ENCODE results near the gene PPP1CC.
"Not testable (repeated sequence)": the region's sequence is repeated elsewhere in the genome, so short reads cannot be mapped to it uniquely, and the experiment has no call there.

Gene PPP1CC

DNA sequence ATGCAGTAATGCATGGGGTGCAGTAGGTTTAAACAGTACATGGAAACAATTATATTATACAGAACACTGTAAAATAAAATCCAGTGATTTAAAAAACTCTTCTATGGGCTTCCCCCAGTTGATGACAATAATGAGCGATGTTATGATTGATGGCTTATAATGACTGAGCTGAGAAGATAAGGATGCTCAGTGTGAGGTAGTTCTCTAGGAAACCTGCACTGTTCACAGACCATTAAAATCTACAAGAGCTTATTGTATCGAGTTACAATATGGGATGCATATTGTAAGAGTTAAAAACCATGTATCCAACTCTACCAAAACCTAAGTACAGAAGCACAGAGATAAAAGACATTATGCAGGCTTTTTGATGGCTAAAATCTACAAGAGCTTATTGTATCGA, 19.8 kb downstream of the PPP1CC start:
- DNase-seq = not testable (repeated sequence)

DNA sequence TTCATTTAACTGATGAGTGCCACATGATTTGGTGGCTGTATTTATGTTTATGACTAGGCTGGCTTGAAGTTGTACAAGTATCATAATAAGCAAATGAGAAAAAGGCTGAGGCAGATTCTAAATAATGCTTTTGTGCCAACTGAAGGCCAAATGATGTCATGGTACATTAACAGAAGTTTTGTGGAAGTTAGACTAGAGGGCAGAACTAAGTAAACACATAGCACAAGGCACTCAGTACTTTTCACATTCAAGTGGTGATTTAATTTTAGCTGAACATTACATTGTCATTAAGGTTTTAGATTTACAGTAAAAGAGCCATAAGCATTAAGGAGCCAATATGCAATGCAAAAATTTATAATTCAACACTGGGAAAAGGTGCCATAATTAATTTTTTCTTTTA, 21.1 kb downstream of the PPP1CC start:
- no peak for DNase-seq

DNA sequence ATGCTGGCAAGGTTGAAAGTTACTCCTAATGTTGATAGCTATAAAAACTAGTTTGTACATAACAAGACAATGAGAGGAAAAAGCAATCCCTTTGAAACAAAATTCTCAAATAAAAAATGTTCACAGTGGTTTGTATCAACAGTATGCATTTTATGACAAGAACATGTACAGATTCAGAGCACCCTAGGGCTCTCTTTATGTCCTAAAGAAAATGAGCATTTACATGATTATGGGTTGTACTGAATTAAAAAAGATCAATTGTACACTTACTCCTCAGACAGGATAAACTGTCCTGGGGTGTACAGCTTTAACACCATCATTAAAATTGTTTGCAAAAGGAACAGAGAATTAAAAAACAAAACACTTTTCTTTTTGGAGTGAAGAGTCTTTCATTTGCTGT, 22.2 kb downstream of the PPP1CC start:
- no peak for DNase-seq

DNA sequence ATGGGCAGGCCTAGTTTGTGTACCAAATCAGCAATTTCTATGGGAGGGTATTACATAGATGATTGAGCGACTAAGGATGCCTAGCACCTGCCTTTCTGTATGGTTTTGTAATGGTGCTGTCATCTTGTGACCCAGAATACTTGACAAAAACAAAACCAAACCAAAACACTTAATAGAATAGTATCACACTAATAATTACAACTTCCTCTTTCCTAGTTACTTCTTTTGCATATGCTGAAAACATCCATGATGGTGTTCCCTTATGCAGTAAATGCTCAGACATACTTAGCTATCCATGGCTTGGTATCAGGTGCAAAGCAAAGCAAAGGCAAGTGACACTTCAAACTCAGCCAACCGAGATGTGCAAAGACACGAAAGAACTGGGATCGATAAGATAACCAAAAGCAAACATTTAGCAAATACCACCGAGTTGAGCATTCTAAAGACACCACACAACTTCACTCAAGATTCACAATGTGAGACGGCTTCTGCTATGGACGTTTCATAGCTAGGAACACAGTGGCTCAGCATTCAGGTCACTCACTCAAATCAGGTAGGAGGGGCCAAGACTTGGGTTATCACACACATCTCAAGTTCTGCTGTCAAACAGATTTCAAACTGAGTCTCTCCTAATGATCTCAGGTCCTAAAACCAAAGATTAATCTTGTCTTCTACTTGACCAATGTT, 24.3 kb downstream of the PPP1CC start:
- DNase-seq = no peak

DNA sequence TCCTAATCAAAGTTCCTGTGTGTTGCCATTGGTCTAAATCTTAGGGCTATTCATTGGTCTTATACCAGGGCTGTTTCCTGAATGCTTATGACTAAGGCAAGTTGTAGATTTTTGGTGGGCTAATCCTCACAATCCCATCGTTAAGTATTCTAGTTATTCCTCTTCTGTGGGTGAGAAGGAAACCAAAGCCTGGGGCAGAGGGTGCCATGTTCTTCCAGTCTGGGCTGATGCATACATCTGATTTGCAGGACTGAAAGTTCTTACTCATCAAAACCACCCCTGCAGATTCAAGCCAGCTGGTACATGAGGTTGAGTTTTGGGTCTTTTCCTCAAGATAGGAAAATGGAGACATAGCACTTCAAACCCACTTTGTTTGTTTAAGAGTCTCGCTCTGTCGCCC, 25.7 kb downstream of the PPP1CC start:
- DNase-seq = peak; percentile 32

DNA sequence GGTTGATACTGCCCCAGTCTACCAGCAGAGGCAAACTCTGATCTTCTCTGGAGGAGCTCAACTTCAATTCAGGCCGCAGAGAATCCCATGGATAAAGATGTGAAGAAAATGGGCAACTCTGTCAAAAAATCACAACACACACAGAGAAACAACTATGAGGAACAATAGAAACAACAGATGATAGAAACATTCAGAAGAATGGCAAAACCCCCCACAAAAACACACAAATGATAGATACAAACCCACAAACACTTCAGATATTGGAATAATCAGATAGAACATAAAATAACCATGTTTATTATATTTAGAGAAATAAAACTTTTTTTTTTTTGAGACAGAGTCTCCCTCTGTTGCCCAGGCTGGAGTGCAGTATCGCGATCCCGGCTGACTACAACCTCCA, 33.8 kb downstream of the PPP1CC start:
- DNase-seq = no peak

DNA sequence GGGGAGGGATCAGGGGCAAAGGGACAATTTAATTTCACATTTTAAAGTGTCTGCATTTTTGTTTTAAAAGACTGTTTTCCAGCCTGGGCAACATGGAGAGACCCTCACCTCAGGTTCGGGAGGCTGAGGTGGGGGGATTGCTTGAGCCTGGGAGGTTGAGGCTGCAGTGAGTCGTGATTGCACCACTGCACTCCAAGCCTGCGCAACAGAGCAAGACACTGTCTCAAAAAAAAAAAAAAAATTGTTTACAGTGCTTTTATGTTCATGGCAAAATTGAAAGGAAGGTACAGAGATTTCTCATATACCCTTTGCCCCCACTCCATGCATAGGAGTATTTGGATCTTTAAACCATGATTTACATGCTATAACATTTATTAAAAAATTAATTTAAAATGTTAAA, 37.4 kb downstream of the PPP1CC start:
- DNase-seq = no peak

DNA sequence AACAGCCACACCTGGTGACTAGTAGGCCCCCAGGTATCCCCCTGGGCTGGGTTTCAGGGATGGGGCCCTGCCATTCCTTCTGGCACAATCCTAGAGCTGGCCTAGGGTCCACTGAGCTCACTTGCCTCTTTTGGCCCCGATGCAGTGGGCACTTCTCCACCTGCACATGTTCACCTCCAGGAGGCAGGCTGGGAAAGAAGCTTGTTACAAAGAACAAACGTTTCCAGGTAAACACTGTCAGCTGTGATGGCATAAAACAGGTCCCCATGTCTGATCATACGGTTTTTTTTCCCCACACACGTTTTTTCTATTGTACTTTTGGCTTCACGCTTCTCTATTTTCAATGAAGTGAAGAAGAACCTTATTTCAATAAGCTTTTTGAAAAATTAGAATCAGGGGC, 37.9 kb downstream of the PPP1CC start:
- DNase-seq = no peak

DNA sequence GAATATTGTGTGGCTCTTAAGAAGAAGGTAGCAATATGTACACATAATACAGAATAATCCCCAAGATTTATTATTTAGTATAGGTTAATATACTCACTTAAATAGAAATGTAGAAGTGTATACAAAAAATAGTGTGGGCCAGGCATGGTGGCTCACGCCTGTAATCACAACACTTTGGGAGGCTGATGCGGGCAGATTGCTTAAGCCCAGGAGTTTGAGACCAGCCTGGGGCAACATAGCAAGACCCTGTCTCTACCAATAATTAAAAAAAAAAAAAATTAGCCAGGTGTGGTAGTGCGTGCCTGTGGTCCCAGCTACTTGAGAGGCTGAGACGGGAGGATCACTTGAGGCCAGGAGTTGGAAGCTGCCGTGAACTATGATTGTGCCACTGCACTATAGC, 38.5 kb downstream of the PPP1CC start:
- no peak for DNase-seq

DNA sequence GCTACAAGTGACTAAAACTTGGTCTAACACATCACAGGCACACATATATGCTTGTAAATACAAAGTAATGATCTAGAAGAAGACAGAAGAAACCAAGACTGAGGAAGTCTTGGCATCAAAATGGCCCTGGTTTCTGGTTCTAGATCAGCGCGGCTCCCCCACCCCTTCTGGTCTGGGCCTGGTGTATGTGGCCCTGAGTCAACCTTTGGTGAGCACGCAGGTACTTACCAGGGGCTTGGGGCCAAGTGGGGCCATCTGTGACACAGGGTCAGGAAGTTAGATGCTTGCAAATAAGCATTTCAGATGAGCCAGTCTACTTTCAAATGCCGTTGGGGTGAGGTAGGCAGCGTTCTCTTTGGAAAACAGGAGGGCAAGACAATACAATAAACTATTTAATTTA, 40.6 kb downstream of the PPP1CC start:
- no peak for DNase-seq

DNA sequence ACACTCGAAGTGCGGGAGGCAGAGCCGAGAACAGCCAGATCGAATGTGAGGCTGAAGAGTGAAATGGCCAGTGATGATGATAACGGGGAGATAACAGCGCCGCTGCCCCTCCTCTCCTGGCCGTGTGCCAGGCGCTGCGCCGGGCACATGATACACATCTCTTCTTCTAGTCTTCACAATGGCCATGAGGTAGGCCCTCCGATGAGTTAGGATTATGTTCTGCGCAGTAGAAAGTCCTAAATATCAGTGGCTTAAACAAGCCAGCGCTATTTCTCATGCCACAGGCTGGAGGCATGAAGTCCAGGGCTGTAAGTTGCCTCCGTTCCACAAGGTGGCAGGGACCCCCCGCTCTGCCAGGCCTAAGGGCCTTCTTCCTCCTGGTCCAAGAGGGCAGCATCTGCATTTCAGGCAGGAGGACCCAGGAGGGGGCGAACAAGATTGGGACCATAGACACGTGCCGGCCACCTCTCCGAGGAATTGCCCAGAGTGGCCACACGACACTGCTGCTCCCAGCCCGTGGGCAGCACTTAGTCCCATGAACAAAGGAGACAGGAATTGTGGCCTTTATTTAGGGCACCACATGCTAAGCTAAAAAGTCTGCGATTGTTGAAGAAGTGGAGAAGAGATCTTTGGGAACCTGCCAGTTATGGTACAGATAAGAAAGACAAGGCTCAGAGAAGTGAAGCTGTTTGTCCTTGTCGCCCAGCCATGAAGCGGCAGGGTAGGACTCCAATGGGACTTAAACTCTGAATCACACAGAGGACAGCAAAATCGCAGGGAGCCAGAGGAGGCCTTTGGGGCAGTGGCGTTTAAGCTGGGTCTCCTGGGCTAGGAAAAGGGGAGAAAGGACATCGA, 42.9 kb downstream of the PPP1CC start:
- DNase-seq = no peak

DNA sequence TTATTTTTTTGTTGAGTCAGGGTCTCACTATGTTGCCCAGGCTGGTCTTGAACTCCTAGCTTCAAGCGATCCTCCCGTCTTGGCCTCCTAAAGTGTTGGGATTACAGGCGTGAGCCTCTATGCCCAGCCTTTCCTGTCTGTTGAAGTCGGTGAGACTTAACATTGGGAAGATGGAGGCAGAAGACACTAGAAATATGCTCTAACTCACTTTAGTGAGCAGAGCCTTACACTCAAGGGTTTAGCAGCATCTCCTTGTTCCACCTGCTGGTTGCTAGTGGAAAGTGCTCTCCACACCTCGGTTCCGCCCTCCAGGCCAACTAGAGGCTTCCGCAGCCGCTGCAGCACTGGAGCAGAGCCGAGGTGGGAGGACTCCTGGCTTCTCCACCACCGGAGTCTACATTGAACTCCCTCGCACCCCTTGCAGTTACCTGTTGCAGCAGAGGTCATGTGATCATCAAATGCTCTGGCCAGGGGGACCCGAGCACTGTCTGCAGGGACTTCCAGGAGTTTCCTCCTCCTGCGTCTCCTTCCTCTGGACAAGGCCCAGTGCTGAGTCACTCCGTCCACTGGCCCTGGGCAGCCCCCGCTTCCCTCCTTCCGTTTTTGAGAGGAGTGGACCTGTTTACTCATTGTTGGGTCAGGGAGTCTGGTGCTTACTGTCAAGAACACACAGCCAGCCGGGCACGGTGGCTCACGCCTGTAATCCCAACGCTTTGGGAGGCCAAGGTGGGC, 44.4 kb downstream of the PPP1CC start:
- DNase-seq = peak; percentile 87

DNA sequence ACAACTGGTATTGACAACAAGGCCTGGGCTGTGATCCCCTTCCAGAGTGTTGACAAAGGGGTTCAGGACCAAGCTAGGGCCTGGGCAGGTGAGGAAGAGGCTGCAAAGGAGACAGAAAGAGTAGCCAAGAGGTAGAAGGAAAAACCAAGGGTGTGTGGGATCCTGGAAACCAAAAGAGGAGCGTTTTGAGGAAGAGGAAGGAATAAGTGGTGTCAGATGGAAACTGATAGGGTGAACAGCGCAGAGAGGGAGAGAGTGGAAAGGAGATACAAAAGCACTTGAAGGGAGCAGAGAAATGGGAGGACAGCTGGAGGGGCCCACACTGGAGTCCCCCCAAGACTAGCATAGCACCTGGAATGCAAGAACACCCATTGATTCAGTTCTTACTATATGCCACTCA, 45.5 kb downstream of the PPP1CC start:
- DNase-seq = no peak

DNA sequence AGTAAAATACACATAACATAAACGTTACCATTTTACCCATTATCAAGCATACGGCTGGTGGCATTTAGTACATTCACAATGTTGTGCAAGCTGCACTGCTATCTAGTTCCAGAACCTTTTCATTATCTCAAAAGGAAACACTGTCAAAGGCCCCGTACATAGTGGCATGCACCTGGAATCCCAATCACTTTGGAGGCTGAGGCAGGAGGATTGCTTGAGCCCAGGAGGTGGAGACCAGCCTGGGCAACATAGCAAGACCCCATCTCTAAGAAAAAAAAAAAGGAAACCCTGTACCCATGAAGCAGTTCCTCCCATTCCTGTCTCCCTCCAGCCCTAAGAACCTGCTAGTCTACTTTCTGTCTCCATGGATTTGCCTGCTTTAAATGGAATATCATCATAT, 46.4 kb downstream of the PPP1CC start:
- DNase-seq = no peak

DNA sequence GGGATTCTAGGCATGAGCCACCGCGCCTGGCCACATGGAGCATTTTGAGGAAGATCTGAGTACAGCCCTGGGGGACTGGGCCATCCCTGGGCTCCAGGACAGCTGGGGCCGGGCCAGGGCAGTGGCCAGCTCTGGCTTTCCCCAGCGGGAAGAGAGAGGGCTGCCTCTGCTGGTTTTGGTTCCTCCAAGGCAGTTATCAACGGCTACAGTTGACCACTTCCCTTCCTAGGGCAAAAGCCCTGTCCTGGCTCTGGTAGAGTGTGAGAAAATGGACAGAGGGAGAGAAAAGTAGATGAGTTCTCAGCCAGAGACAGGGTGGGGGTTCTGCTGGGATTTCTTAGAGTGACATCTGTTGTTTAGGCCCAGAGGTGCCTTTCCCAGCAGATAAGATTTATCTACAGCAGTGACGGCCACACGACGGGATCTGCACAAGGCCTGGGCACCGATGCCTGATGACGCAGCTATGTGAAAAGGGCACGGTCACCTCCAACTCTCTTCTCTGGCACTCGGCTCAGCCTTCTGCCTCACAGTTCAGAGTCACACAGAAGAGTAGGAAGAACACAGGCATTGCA, 48.3 kb downstream of the PPP1CC start:
- no peak for DNase-seq

DNA sequence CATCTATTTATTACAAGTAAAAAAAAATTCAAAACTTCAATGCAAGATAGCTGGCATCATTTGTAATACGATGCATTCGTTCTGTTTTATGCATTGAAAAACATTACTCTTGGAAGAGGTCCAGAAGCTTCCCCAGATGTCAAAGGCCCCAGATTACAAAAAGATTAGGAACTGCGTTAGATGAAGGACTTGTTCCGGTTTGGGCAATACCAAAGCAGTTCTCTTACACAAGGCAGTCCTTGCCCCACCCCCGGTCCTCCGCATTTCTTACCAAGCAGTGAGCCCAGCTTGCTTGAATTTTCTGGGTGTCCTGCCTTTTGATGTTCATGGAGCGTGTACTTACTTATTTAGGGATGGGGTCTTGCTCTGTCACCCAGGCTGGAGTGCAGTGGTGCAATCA, 49.0 kb downstream of the PPP1CC start:
- no peak for DNase-seq

DNA sequence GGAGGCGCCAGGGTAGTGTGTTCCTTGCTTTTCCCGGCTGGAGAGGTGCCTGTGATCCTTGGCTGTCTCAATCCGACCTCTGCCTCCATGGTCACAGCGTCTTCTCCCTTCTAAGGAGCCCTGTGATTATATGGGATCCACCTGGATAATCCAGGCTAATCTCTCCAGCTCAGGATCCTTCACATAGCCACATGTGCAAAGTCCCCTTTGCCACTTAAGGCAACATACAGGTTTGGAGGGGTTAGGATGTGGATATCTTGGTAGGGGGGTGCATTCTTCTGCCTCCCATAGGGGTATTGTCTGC, 52.6 kb downstream of the PPP1CC start:
- no peak for DNase-seq

DNA sequence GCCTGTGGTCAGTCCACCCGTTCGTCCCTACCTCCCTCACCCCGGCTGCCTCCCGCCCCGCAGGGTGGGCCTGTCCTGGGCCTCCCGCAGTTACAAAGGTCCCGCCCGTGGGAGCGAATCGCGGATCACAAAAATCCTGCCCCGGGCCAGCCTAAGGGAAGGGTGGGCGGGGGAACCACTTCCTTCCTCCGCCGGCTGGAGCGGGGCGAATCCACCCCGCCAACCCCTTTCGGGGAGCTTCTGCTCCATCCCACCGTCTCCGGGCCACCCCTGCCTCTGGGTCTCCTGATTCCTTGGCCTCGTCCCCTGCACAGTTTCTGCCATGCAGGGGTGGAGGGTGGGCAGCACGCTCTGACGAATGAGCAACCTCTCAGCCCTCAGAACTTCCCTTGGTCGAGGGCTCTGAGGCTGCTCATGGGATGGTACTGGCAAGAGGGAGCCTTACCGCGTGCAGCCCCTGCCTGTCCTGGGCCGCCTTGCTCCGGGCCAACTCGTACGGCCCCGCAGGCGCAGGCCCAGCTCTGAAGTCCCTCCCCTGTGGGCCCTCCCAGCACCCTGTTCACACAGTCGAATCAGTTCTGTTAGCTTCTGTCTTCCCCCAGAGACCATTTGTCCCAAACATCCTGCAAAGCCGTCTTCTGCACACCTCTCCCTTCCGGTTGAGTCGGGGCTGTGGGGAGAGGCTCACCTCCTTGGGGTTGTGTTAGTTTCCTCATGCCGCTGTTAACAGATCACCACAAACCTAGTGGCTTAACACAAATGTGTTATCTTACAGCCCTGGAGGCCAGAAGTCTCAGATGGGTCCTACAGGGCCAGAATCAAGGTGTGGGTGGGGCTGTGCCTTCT, 53.2 kb downstream of the PPP1CC start:
- peak; percentile 67 for DNase-seq

DNA sequence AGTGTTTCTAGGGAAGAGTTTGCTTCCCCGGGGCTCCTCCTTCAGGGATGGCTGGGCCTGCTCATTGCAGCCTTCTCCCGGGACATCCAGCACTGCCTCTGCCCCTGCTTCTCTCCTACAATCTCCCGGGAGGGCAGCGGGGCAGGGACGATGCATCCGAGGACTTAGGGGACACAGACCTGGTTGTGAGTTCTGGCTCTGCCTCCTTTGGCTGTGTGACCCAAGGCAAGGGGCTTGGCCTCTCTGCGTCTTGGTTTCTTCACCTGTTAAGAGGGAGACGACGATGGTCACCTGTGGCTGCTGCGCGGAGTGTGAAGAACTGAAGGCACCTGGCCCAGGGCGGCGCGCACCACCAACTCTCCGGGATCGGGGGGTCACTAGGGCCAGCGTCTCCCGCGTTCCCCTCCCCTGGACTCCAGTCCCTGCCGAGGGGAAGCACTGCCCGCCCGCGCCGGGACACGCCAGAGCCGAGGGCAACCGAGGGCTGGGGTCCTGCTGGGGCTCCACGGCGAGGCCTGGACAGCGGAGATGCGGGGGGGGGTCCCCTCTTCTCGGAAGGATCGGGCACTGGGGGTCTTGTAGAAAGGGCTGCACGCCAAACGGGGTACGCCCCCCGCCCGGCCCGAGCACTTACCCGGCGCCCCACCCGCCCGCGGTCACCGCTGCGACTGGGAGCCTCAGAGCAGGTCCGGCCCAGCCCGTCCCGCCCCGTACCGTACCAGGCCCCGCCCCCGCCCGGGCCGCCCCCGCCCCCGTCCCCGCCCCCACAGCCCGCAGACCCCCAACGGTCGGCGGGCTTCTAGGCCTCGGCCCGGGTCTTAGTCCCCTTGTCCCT, 54.0 kb downstream of the PPP1CC start, which contains the start of gene HVCN1:
Gene HVCN1, minus strand, starts transcription at position 670 of the 835 bp plus-strand sequence. CDS start 5,870 bp downstream, outside the sequence.
- no peak for DNase-seq

DNA sequence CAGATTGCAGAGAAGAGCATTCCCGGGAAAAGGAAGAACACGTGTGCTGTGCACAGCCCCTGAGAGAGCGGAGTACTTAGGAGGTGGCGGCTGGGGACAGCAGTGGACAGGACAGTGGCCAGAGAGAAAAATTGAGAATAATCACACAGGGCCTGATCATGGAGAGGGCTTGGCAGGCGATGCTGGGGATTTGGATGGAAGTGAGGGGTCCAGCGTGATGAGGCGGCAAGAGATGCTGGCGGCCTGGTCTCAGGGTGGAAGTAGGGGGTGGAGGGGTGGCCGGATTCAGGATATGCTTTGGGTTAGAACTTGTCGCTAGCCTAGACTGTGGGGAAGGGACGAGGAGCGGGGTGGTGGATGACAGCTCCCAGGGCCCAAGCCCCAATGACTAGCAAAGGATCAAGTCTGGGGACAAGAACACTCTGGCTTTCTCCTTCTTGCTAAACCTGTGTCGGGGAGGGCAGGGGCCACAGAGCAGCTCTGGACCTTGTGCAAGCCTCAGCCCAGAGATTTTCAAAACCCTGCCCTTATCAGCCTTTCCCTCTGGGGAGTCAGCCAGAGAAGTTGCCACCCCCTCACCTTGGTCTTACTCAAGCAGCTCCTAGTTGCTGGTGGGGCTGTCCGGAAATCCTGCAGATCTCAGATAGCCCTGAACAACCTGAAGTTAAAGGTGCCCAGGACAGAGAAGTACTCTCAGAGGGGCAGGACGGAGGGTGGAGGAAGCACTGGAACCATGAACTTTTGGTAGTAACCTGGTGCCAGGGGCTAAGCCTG, 55.1 kb downstream of the PPP1CC start:
- DNase-seq = no peak
